GM18499 (cell line): ENCODE results near the gene NFRKB.
"Not testable (repeated sequence)": the region's sequence is repeated elsewhere in the genome, so short reads cannot be mapped to it uniquely, and the experiment has no call there.

Source experiments
- ATAC-seq: cut with Tn5 transposase; IDR thresholded peaks from one replicate; pipeline ENCODE4 v1.9.1; 2021; ENCODE audit warnings: moderate number of reproducible peaks; ENCODE audit not compliant: insufficient read depth, unreplicated experiment

Gene NFRKB

GRCh38 chr11:129847361-129847760 is 48.0 kb downstream of the NFRKB start:
- ATAC-seq, result not testable (repeated sequence)

- no peak for ATAC-seq
These were observed 48.7 kb downstream of the NFRKB start for GRCh38 chr11:129846508-129847335.
